Keratinocyte (primary cell): ENCODE results near the gene OGG1. TPM values are rescaled to one million over a fixed set of nuclear protein-coding genes. Genes with fewer than 3 reads are reported as not detected.

Experiments used
- DNase-seq: peaks from one replicate; pipeline ENCODE4 v3.0.0-alpha.2; 2011; ENCODE audit warnings: low read depth, missing footprints, low spot score
- FAIRE-seq: peaks from 2 replicates; lab custom pipeline; 2011; peaks lifted over from hg19 to GRCh38; lab: Jason Lieb, UNC
- H2AFZ ChIP-seq: 2 replicates; pipeline ENCODE4 v1.6.0; 2012; ENCODE audit warnings: low read length, control low read depth, inconsistent platforms; ENCODE audit not compliant: control insufficient read depth
- H3K27ac ChIP-seq: 2 replicates; pipeline ENCODE4 v1.5.1; 2011; ENCODE audit warnings: low read length; ENCODE audit not compliant: control insufficient read depth, insufficient read depth
- H3K27me3 ChIP-seq: 3 replicates; pipeline ENCODE4 v1.6.0; 2011; ENCODE audit warnings: low read length; ENCODE audit not compliant: control insufficient read depth, insufficient read depth; ENCODE audit errors: extremely low read depth
- H3K36me3 ChIP-seq, 2 experiments: 2 replicates in 1 of 2; 3 replicates in 1 of 2; pipeline ENCODE4 v1.5.1; 2011; ENCODE audit warnings: low read length in 2 of 2, mild to moderate bottlenecking in 1 of 2; ENCODE audit not compliant: control insufficient read depth in 2 of 2, insufficient read depth in 2 of 2; ENCODE audit errors: extremely low read depth in 1 of 2
- H3K4me1 ChIP-seq: 3 replicates; pipeline ENCODE4 v1.5.1; 2011; ENCODE audit warnings: low read length; ENCODE audit not compliant: control insufficient read depth, insufficient read depth; ENCODE audit errors: extremely low read depth
- H3K4me2 ChIP-seq: 3 replicates; pipeline ENCODE4 v1.6.0; 2011; ENCODE audit warnings: low read depth, low read length; ENCODE audit not compliant: control insufficient read depth, insufficient read depth; ENCODE audit errors: extremely low read depth
- H3K4me3 ChIP-seq, 3 experiments: fragments of 200-600 bp in 1 of 3; sonication (generic) in 1 of 3; 2 replicates in 2 of 3; 3 replicates in 1 of 3; pipeline ENCODE4 v1.5.1; 2011 to 2016; ENCODE audit warnings: low read length in 3 of 3, mild to moderate bottlenecking in 3 of 3, control low read depth in 2 of 3, inconsistent platforms in 1 of 3, low read depth in 1 of 3, mixed read lengths in 1 of 3, mixed run types in 1 of 3, moderate library complexity in 1 of 3; ENCODE audit not compliant: control insufficient read depth in 2 of 3, insufficient read depth in 2 of 3; ENCODE audit errors: extremely low read depth in 1 of 3
- H3K79me2 ChIP-seq: 2 replicates; pipeline ENCODE4 v1.6.0; 2012; ENCODE audit warnings: low read length; ENCODE audit not compliant: control insufficient read depth, insufficient read depth
- H3K9ac ChIP-seq: 3 replicates; pipeline ENCODE4 v1.6.0; 2011; ENCODE audit warnings: low read length; ENCODE audit not compliant: control insufficient read depth, insufficient read depth; ENCODE audit errors: extremely low read depth
- H3K9me1 ChIP-seq: 3 replicates; pipeline ENCODE4 v1.6.0; 2011; ENCODE audit warnings: low read length; ENCODE audit not compliant: control insufficient read depth, insufficient read depth; ENCODE audit errors: extremely low read depth
- H3K9me3 ChIP-seq: 2 replicates; pipeline ENCODE4 v1.5.1; 2012; ENCODE audit warnings: low read depth, low read length; ENCODE audit not compliant: control insufficient read depth
- H4K20me1 ChIP-seq: 3 replicates; pipeline ENCODE4 v1.6.0; 2011; ENCODE audit warnings: low read length; ENCODE audit not compliant: control insufficient read depth, insufficient read depth; ENCODE audit errors: extremely low read depth
- CTCF ChIP-seq, 3 experiments: IDR thresholded peaks in 1 of 3; conservative IDR thresholded peaks in 1 of 3; optimal IDR thresholded peaks in 1 of 3; 2 replicates in 2 of 3; 3 replicates in 1 of 3; pipeline versions ENCODE3 to v1.5.1; 2011; ENCODE audit warnings: low read length in 3 of 3, mild to moderate bottlenecking in 3 of 3, moderate library complexity in 2 of 3, control low read depth in 1 of 3, inconsistent platforms in 1 of 3; ENCODE audit not compliant: insufficient read depth in 2 of 3; ENCODE audit errors: extremely low read depth in 1 of 3
- EZH2 ChIP-seq: IDR thresholded peaks from one replicate; pipeline ENCODE4 v1.6.1; 2012; ENCODE audit warnings: inconsistent platforms, mild to moderate bottlenecking, low read length, moderate library complexity
- dilution Hi-C: fragments of 300-500 bp; cut with MboI; formaldehyde crosslinking; loops from one replicate; pipeline ENCODE4 v1.7.0; 2020; ENCODE audit warnings: low sequenced_read_pairs; ENCODE audit not compliant: extremely low pct_ligation_motif_present
- polyA minus RNA-seq, 3 experiments: library from RNA; depleted of rRNA, polyadenylated mRNA; stranded (reverse); fragments of >200 nt; gene quantifications; 1 replicate in 1 of 3; 2 replicates in 1 of 3; 3 replicates in 1 of 3; pipeline ENCODE4 v1.2.3, GENCODE V29; 2011
- polyA plus RNA-seq, 5 experiments: library from polyadenylated mRNA; depleted of rRNA in 3 of 5; stranded (reverse) in 3 of 5; stranded (forward) in 1 of 5; unstranded in 1 of 5; fragments of >200 nt; gene quantifications; 1 replicate in 1 of 5; 2 replicates in 3 of 5; 3 replicates in 1 of 5; pipeline versions ENCODE4 v1.2.1 to v1.2.3, GENCODE V29; 2011 to 2012; ENCODE audit warnings: missing spikeins in 2 of 5, low read depth in 1 of 5, low replicate concordance in 1 of 5

Gene OGG1
- 14.5 to 17.5 TPM (median 14.6 TPM) in 3 replicates for polyA plus RNA-seq
- 3.0 TPM for polyA plus RNA-seq (2011; ENCODE audit: low read depth)
- 8.2 and 12.8 TPM in 2 replicates for polyA plus RNA-seq (2011; cell fraction: cytosol; rRNA removed)
- 10.2 and 13.8 TPM in 2 replicates for polyA plus RNA-seq (2011; cell fraction: nucleus; rRNA removed)
- 3.7 and 10.8 TPM in 2 replicates for polyA plus RNA-seq (2012; ENCODE audit: low replicate concordance)
- 21.7 to 51.1 TPM (median 23.2 TPM) in 3 replicates for polyA minus RNA-seq
- polyA minus RNA-seq (2011; cell fraction: cytosol; rRNA and poly(A)+ RNA removed): 17.1 TPM
- polyA minus RNA-seq (2011; cell fraction: nucleus; rRNA and poly(A)+ RNA removed): 10.0 and 10.2 TPM in 2 replicates

DNA sequence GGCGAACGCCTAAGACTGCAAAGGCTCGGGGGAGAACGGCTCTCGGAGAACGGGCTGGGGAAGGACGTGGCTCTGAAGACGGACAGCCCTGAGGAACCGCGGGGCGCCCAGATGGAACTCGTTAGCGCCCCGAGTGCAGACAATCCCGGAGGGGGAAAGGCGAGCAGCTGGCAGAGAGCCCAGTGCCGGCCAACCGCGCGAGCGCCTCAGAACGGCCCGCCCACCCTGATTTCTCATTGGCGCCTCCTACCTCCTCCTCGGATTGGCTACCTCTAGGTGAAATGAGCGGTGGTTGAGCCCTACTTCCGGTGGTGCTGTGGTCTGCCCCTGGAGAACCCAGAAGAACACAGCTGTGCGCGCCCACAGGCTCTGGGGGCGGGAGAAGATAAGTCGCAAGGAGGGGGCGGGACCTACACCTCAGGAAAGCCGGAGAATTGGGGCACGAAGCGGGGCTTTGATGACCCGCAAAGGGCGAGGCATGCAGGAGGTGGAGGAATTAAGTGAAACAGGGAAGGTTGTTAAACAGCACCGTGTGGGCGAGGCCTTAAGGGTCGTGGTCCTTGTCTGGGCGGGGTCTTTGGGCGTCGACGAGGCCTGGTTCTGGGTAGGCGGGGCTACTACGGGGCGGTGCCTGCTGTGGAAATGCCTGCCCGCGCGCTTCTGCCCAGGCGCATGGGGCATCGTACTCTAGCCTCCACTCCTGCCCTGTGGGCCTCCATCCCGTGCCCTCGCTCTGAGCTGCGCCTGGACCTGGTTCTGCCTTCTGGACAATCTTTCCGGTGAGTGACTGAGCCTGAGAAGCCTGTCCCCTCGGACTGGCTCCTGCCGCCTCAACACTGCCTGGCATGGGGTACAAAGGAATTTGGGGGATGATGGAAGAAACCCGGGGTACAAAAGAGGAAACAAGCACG, at the start of gene OGG1:
Gene OGG1 (plus strand): TSS at position 308 of the 911 bp plus-strand sequence. CDS start 335 bp downstream, at position 643.
- no peak for FAIRE-seq
- no peaks in the 10 kb centered on the region for H4K20me1 ChIP-seq
- peak within 1 kb of the TSS; percentile 61 for H3K27ac ChIP-seq
- peak within 1 kb of the TSS; percentile 73 for H3K9ac ChIP-seq
- dilution Hi-C loops: no loop called here
- no peaks in the 10 kb centered on the region for H3K9me3 ChIP-seq
- H3K4me1 ChIP-seq: peaks cover 21% of the 10 kb centered on the region
- H3K4me3 ChIP-seq: peak within 1 kb of the TSS; percentile 55 to 85 (median 82)
- peaks cover 15 to 24% of the 10 kb centered on the region in 2 experiments for H3K36me3 ChIP-seq
- H3K4me2 ChIP-seq: peak within 1 kb of the TSS; percentile 89
- TF ChIP-seq EZH2 (no peak), CTCF (optimal IDR thresholded peaks at IDR 0.05 in 1 of 3, IDR thresholded peaks at IDR 0.05 in 1 of 3, conservative IDR thresholded peaks at IDR 0.05 in 1 of 3; ENCODE audit: extremely low read depth in 1 of 3, insufficient read depth in 2 of 3, low read length in 3 of 3) (no peak)
- peak within 1 kb of the TSS; percentile 94 for H2AFZ ChIP-seq
- H3K27me3 ChIP-seq: no peaks in the 10 kb centered on the region
- peaks cover 4% of the 10 kb centered on the region for H3K79me2 ChIP-seq
- no peaks in the 10 kb centered on the region for H3K9me1 ChIP-seq
- DNase-seq: peak; percentile 88

- H4K20me1 ChIP-seq: no peaks in the 10 kb centered on the region
- peaks cover 9 to 11% of the 10 kb centered on the region in 2 experiments for H3K36me3 ChIP-seq
- H2AFZ ChIP-seq: no peak overlapping the region
- H3K4me3 ChIP-seq: no peak overlapping the region
- H3K4me2 ChIP-seq: peak overlapping the region; percentile 19
- no peaks in the 10 kb centered on the region for H3K9me3 ChIP-seq
- dilution Hi-C loops: no loop called here
- no peaks in the 10 kb centered on the region for H3K9me1 ChIP-seq
- H3K4me1 ChIP-seq: peaks cover 10% of the 10 kb centered on the region
- FAIRE-seq (no peak), DNase-seq (no peak)
- no peak overlapping the region for H3K27ac ChIP-seq
- no peaks in the 10 kb centered on the region for H3K79me2 ChIP-seq
- peaks cover 12% of the 10 kb centered on the region for H3K27me3 ChIP-seq
- TF ChIP-seq CTCF (optimal IDR thresholded peaks at IDR 0.05 in 1 of 3, IDR thresholded peaks at IDR 0.05 in 1 of 3, conservative IDR thresholded peaks at IDR 0.05 in 1 of 3; ENCODE audit: extremely low read depth in 1 of 3, insufficient read depth in 2 of 3, low read length in 3 of 3): no peak
- no peak for TF ChIP-seq EZH2
- no peak overlapping the region for H3K9ac ChIP-seq
Observed at GRCh38 chr3:9700536-9700935, 49.2 kb upstream of the OGG1 start.
